ENCODE measurements around the gene KLRC1.
"Not testable (repeated sequence)": the region's sequence is repeated elsewhere in the genome, so short reads cannot be mapped to it uniquely, and the experiment has no call there.

The KLRC1 gene

DNA sequence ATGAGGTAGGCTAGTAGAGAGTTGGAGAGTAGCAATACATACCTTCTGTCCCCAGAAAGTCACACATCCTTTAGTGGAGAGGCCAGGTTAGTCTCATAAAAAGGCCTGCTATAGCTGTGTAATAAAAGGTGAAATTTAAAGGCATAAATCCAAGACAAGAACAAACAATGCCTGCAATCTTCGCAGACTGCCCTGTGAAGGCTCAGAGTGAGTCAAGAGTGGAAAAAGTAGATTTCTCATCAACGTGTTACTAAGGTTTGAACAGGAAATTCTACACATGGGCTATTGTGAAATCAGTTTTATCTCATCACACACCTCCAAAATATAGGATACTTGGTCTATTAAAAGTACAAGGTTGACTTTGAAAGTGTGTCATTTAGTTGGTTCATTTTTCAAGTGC, at the start of gene KLRC1:
TSS of gene KLRC1 (minus strand) at position 222 of the 400 bp plus-strand sequence. CDS start 2,221 bp downstream, outside the sequence.
- TF ChIP-seq, protein P1, sequence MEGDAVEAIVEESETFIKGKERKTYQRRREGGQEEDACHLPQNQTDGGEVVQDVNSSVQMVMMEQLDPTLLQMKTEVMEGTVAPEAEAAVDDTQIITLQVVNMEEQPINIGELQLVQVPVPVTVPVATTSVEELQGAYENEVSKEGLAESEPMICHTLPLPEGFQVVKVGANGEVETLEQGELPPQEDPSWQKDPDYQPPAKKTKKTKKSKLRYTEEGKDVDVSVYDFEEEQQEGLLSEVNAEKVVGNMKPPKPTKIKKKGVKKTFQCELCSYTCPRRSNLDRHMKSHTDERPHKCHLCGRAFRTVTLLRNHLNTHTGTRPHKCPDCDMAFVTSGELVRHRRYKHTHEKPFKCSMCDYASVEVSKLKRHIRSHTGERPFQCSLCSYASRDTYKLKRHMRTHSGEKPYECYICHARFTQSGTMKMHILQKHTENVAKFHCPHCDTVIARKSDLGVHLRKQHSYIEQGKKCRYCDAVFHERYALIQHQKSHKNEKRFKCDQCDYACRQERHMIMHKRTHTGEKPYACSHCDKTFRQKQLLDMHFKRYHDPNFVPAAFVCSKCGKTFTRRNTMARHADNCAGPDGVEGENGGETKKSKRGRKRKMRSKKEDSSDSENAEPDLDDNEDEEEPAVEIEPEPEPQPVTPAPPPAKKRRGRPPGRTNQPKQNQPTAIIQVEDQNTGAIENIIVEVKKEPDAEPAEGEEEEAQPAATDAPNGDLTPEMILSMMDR (IDR thresholded peaks at IDR 0.05; ENCODE audit: low read depth, low read length, missing control alignments) = no peak
- H3K4me3 ChIP-seq (replicated peaks; ENCODE audit: low read depth, low read length) = no peak within 1 kb of the TSS
- DNase-seq (ENCODE audit: extremely low read depth, low read depth) = no peak

DNA sequence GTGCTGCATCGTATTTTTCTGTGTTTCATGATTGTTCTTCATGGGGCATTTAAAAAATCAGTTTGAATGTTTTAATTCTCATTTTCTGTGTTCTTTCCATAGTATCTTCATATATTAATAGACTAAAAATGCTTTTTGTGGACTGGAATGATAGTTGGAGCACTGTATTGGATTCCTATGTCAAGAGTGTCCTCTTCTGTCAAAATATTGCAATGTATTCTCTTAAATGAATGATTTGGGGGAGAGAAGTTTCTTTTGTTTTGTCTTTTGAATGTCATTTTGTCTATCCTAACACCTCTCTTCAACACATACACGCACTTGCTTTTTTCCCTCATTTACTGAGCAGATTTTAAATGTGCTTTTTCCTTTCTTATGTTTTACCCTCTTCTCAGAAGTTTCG, 47.9 kb upstream of the KLRC1 start:
- H3K4me3 ChIP-seq (replicated peaks; ENCODE audit: low read depth, low read length) = no peak overlapping the region
- DNase-seq (ENCODE audit: extremely low read depth, low read depth) = no peak
- TF ChIP-seq, protein P1 (IDR thresholded peaks at IDR 0.05; ENCODE audit: low read depth, low read length, missing control alignments) = no peak

DNA sequence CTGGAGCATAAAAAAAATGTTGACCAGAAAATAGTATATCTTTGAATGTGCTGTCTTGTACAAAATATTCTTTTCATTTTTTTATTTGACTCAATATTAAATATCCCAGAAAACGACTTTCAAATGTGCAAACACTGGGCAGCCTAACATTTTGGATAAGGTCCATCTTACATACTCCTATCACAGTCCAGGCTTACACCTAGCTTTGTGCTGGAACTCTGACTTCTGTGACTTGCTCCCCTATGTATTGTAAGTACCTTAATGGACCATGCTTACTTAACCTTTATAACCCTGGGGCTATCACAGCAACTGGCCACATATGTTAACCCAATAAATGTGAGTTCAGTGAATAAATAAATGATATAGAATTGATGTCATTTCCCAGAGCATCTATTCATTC, 44.9 kb upstream of the KLRC1 start:
- TF ChIP-seq, protein P1 (IDR thresholded peaks at IDR 0.05; ENCODE audit: low read depth, low read length, missing control alignments) = no peak
- no peak for DNase-seq (ENCODE audit: extremely low read depth, low read depth)
- no peak overlapping the region for H3K4me3 ChIP-seq (replicated peaks; ENCODE audit: low read depth, low read length)

DNA sequence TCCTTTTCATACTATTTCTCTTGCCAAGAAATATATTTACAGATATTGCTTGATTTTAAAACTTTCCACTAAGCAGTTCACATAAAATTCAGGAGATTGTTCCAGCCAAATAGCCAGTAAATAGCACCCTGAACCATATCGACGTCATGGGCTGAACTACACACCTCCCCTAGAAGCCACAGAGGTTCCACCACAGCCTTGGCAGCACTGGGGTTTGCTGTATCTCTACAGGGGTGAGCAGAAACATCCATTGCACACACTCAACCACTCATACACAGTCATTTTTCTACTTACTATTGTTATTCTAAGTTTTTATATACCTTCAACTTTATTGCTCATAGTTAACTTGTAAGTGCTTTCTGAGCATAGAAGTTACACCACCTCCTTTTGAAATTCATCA, 44.4 kb upstream of the KLRC1 start:
- H3K4me3 ChIP-seq (replicated peaks; ENCODE audit: low read depth, low read length) = no peak overlapping the region
- TF ChIP-seq, protein P1 (IDR thresholded peaks at IDR 0.05; ENCODE audit: low read depth, low read length, missing control alignments) = no peak
- DNase-seq (ENCODE audit: extremely low read depth, low read depth) = no peak

DNA sequence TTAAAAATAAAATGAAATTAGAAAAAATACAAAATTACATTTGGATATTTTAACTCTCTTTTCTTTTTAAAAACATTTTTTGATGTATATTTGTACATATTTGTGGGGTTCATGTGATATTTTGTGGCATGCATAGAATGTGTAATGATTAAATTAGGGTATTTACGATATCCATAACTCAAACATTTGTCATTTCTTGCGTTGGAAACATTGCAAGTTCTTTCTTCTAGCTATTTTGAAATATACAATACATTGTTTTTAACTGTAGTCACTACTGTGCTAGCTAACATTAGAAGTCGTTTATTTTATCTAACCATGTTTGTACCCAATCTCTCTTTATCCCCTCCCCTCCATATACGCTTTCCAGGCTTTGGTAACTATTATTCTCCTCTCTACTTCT, 38.6 kb upstream of the KLRC1 start:
- H3K4me3 ChIP-seq (replicated peaks; ENCODE audit: low read depth, low read length) = no peak overlapping the region
- TF ChIP-seq, protein P1 (IDR thresholded peaks at IDR 0.05; ENCODE audit: low read depth, low read length, missing control alignments) = no peak
- DNase-seq (ENCODE audit: extremely low read depth, low read depth) = no peak

DNA sequence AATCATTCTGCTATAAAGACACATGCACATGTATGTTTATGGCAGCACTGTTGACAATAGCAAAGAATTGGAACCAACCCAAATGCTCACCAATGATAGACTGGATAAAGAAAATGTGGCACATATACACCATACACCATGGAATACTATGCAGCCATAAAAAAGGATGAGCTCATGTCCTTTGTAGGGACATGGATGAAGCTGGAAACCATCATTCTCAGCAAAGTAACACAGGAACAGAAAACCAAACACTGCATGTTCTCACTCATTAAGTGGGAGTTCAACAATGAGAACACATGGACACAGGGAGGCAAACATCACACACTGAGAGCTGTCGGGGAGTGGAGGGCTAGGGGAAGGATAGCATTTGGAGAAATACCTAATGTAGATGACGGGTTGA, 34.2 kb upstream of the KLRC1 start:
- not testable (repeated sequence) for DNase-seq (ENCODE audit: extremely low read depth, low read depth); H3K4me3 ChIP-seq (replicated peaks; ENCODE audit: low read depth, low read length)

DNA sequence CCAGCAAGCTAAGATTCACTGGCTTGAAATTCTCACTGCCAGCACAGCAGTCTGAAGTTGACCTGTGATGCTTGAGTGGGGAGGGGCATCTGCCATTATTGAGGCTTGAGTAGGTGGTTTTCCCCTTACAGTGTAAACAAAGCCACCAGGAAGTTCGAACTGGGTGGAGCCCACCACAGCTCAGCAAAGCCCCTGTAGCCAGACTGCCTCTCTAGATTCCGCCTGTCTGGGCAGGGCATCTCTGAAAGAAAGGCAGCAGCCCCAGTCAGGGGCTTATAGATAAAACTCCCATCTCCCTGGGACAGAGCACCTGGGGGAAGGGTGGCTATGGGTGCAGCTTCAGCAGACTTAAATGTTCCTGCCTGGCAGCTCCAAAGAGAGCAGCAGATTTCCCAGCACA, 28.7 kb upstream of the KLRC1 start:
- not testable (repeated sequence) for DNase-seq (ENCODE audit: extremely low read depth, low read depth); H3K4me3 ChIP-seq (replicated peaks; ENCODE audit: low read depth, low read length)

DNA sequence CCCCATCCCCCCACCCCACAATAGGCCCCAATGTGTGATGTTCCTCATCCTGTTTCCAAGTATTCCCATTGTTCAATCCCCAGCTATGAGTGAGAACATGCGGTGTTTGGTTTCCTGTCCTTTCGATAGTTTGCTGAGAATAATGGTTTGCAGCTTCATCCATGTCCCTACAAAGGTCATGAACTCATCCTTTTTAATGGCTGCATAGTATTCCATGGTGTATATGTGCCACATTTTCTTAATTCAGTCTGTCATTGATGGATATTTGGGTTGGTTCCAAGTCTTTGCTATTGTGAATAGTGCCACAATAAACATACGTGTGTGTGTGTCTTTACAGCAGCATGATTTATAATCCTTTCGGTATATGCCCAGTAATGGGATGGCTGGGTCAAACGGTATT, 19.6 kb upstream of the KLRC1 start:
- not testable (repeated sequence) for DNase-seq (ENCODE audit: extremely low read depth, low read depth); H3K4me3 ChIP-seq (replicated peaks; ENCODE audit: low read depth, low read length)

DNA sequence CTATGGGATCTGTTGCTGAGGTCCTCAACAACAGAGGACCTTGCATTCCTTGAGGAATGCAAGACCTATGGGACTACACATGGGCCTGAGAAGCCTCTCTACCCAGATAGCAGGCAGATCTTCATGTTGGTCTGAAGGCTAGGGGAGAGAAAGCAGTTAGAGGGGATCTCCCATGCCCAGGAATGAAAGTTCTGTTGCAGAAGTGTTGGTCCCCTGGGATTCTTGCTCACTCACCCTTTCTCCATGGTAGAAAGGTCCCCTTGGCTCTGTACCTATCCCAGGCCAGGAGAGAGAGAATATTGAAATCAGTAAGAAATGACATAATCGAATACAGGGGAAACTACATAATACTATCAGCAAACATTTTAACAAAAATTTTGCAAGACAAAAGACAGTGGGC, 16.5 kb upstream of the KLRC1 start:
- no peak for DNase-seq (ENCODE audit: extremely low read depth, low read depth)
- TF ChIP-seq, protein P1 (IDR thresholded peaks at IDR 0.05; ENCODE audit: low read depth, low read length, missing control alignments) = no peak

More for the DNA sequence above, 16.5 kb upstream of the KLRC1 start:
- no peak overlapping the region for H3K4me3 ChIP-seq (replicated peaks; ENCODE audit: low read depth, low read length)

All from HFF-Myc (cell line).